HS-5 (cell line): ENCODE results near the gene NDFIP2.
A peak's percentile ranks its signal among the peaks of the same experiment; 100 is the strongest.

Source experiments
- DNase-seq: peaks from one replicate; pipeline ENCODE4 v3.0.0-alpha.2; 2012; ENCODE audit warnings: low read depth

The NDFIP2 gene

DNA sequence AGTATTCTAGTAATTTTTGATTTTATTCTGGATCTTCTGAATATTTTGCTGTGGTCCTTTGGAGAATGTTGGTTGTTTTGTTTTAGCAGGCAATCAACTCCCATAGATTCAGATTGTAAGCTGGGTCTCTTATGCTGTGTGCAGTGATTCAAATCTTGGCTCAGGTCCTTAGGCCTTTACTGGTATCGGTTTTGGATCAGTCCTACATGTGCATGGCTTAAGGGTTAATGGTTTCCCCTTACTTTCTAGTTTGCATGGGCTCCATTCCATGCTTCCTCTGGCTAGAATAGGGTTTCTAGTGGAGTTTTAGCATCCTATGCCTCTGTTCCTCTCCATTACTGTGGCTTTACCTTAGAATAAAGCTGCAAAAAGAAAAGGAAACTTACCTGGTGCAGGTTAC lies 16.1 kb downstream of the NDFIP2 start:
- no peak for DNase-seq

DNA sequence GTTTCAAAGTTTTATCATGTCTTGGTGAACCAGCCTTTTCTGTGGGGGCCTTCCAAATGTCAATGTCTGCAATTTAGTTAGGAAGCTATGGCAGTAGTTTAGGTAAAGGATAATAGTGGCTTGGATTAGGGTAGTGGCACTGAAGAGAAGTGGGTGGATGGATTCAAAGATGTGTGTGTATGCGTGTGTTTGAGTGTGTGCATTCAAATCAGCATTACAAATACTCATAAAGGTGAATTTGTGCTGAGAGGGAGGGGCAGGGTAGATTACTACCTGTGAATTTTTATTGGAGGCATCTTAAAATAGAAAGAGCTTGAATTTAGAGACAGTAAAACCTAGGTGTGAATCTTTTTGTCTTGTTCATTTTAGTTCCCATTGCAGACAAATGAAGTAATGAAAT lies 16.9 kb downstream of the NDFIP2 start:
- DNase-seq: no peak

DNA sequence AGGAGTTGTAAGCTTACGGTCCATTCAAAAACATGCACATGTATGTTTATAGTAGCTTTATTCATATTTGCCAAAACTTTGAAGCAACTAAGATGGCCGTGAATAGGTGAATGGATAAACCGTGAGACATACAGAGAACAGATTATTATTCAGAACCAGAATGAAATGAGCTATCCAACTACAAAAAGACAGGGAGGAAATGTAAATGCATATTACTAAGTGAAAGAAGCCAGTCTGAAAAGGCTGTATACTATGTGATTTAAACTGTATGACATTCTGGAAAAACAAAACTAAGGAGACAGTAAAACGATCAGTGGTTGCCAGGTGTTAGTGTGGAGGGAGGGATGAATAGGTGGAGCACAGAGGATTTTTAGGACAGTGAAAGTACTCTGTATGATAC lies 19.9 kb downstream of the NDFIP2 start:
- no peak for DNase-seq

- DNase-seq: no peak
These were observed 20.7 kb downstream of the NDFIP2 start for GRCh38 chr13:79501538-79502232.

GRCh38 chr13:79502859-79503468 lies 22.0 kb downstream of the NDFIP2 start:
- no peak for DNase-seq

- no peak for DNase-seq
These were observed 22.6 kb downstream of the NDFIP2 start for GRCh38 chr13:79503473-79504017.

- no peak for DNase-seq
These were observed 27.4 kb downstream of the NDFIP2 start for GRCh38 chr13:79508224-79508961.

- no peak for DNase-seq
These were observed 30.7 kb downstream of the NDFIP2 start for GRCh38 chr13:79511611-79512010.

- DNase-seq: no peak
These were observed 32.0 kb downstream of the NDFIP2 start for GRCh38 chr13:79512950-79513349.

DNA sequence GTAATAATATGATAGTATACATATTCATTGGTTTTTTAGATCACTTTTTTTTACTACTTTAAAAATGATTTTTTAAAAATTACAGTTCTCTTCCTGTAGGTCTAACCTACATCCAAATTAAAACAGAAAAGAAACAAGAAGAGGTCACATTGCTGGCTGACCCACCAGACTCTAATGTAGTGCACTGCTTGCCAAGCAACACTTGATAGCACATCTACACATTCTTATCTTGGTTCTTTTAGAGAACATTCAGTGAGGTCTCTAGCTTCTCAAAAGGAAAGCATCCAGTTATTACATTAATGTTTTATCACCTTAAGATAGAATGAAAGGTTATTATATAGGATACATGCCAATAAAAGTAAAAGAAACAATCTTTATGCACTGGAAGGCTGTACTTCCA lies 35.6 kb downstream of the NDFIP2 start:
- DNase-seq: no peak

DNA sequence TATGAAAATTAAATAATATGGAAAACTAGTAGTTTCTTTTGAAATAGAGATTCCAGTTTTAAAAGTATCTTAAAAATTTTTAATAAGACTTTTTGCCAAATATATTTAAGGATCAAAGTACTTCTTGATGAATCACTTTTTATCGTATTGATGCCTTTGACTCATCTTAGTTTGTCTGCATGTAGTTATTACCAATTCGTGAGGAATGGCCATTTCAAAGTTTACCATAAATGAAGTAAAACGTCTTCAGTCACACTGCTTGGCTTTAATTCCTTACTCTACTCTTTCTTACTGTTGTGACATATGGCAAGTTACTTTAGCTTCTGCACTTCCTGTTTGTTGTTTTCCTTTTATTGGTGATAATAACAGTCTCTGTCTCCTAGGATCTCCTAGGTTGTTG lies 38.3 kb downstream of the NDFIP2 start:
- DNase-seq: peak; percentile 23

DNA sequence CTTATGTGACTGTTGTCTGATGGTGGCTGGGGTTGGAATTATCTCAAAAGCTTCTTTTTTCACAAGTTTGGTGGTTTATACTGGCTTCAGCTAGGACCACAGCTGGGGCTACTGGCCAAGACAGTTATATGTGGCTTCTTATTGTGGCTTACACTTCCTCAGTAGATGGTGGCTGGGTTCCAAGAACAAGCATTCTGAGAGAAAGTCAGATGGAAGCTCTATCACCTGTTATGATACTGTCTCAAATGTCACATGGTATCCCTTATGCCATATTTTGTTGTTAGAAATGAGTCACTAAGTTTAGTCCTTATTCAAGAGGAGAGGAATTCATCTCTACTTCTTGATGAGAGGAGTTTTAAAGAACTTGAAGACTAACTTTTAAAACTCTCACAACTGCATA lies 41.6 kb downstream of the NDFIP2 start:
- DNase-seq: no peak

DNA sequence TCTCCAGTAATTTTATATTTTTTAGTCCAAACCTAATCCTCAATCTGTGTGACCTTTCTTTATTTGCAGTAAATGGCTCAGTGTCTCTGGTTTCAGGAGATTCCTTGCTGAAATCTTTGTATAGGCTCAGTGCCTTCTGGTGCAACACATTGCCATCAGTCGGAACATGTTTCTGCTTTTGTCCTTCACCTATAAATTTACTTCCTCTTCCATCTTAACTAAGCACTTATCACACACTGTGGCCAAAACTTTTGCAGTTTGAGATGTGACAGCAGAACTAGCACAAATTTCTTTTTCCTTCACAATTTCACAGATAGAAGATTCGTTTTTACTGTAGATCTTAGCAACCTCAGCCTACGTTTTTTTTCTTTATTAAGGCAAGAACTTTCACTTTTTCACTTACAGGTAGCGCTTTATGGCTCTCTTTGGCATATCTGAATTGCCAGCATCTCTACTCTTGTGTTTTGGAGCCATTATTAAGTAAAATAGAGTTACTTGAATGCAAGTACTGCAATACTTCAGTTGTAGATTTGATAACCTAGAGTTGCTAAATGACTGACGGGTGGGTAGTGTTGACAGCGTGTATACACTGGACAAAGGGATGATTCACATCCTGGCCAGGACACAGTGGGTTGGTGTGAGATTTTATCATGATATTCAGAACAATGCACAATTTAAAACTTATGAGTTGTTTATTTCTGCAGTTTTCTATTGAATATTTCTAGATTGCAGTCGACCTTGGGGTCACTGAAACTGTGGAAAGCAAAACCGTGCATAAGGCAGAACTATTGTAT lies 44.3 kb downstream of the NDFIP2 start:
- DNase-seq: no peak

DNA sequence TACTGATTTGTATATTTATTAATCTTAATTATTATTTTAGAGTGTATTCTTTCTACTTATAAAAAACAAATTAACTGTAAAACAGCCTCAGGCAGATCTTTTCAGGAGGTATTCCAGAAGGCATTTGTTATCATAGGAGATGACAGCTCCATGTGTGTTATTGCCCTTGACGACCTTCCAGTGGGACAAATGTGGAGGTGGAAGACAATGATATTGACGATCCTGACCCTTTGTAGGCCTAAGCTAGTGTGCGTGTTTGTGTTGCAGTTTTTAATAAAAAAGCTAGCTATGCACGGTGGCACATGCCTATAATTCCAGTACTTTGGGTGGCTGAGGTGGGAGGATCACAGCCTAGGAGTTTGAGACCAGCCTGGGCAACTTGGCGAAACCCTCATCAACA lies 46.7 kb downstream of the NDFIP2 start:
- no peak for DNase-seq

GRCh38 chr13:79528356-79528755 lies 47.4 kb downstream of the NDFIP2 start:
- no peak for DNase-seq

DNA sequence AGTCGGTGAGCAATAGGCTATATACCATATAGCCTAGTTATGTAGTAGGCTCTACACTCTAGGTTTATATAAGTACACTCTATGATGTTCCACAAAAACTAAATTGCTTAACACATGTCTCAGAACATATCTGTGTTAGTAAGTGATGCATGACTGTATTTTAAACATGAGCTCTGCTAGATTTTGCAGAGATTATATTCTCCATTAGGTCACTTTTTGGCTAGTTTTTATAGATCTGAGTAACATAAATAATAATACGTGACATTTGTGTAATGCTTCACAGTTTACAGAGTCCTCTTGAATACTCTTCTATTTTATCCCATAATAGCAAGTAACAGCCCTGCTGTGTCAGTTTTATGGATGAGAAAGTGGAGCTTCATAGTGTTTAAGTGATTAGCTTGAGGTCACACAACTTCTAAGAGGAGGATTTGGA lies 47.8 kb downstream of the NDFIP2 start:
- DNase-seq: no peak

DNA sequence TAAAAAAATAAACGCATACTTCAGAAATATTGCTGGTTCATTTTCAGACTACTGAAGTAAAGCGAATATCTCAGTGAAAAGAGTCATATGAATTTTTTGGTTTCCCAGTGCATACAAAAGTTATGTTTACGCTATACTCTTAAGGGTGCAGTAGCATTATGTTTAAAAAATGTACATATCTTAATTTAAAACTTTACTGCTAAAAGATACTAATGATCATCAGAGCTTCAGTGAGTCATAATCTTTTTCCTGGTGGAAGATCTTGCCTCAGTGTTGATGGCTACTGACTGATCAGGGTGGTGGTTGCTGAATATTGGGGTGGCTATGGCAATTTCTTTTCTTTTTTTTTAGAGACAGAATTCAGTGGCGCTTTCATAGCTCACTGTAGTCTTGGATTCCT lies 48.9 kb downstream of the NDFIP2 start:
- no peak for DNase-seq

DNA sequence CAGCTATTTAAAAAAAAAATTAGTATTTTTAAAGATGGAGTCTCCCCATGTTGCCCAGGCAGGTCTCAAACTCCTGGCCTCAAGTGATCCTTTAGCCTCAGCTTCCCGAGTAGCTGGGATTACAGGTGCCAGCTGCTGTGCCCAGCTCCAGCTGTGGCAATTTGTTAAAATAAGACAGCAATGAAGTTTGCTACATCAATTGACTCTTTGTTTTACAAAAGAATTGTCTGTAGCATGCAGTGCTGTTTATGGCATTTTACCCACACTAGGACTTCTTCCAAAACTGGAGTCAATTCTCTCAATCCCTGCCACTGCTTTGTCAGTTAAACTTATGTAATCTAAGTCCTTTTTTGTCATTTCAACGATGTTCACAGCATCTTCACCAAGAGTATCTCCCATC lies 49.3 kb downstream of the NDFIP2 start:
- DNase-seq: no peak

DNA sequence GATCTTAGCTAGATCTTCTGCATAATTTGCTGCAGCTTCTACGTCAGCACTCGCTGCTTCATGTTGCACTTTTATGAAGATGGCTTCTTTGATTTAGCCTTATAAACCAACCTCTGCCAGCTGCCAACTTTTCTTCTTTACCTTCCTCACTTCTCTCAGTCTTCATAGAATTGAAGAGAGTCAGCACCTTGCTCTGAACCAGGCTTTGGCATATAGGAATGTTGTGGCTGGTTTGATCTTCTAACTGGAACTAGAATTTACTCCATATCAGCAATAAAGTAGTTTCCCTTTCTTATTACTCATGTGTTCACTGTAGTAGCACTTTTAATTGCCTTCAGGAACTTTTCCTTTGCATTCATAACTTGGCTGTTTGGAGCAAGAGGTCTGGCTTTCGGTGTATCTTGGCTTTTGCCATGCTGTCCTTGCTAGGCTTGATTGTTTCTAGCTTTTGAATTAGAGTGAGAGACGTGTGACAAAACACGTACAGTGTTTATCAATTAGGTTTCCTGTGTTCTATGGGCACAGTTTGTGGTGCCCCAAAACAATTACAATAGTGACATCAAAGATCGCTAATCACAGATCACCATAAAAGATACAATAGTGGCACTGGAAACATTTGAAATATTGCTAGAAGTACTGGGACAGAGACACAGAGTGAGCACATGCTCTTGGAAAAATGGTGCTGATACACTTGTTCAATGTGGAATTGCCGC lies 50.7 kb downstream of the NDFIP2 start:
- DNase-seq: no peak

- DNase-seq: no peak
These were observed 51.6 kb downstream of the NDFIP2 start for GRCh38 chr13:79532576-79532975.

GRCh38 chr13:79533781-79534400 lies 52.9 kb downstream of the NDFIP2 start:
- DNase-seq: no peak
